Adrenal gland (tissue), 5 donors: ENCODE measurements around the gene UCP3.

Experiments
- CTCF ChIP-seq, 6 experiments: fragments of 450-650 bp in 4 of 6; fragments of 200-600 bp in 2 of 6; sonication (generic) in 1 of 6; IDR thresholded peaks; 1 replicate in 5 of 6; 2 replicates in 1 of 6; pipeline versions ENCODE4 v1.5.1 to v1.8.0; 2016 to 2021; ENCODE audit warnings: antibody characterized with exemption in 6 of 6, mild to moderate bottlenecking in 2 of 6, moderate library complexity in 1 of 6
- POLR2A ChIP-seq, 2 donors: fragments of 450-650 bp; IDR thresholded peaks; one replicate each; pipeline ENCODE4 v1.6.1; 2017; ENCODE audit warnings: antibody characterized with exemption in 2 of 2, mild to moderate bottlenecking in 2 of 2, moderate library complexity in 1 of 2
- donor health status: DM: no; HTN: no; CAD: no.

- TF ChIP-seq CTCF (IDR thresholded peaks at IDR 0.05) (no peak), POLR2A (IDR thresholded peaks at IDR 0.05) (no peak)
Measured at GRCh38 chr11:74015919-74016684, 7.2 kb upstream of the UCP3 start.
